ENCODE data around the gene ZSCAN16. TPM values are rescaled to one million over a fixed set of nuclear protein-coding genes. Genes with fewer than 3 reads are reported as not detected.

ZSCAN16 gene
- total and polyA plus RNA-seq, 2 of the 13 experiments (the other 11 are each of a cell fraction or from before 2014, with no cell fraction given): 5.7 to 12.7 TPM

DNA sequence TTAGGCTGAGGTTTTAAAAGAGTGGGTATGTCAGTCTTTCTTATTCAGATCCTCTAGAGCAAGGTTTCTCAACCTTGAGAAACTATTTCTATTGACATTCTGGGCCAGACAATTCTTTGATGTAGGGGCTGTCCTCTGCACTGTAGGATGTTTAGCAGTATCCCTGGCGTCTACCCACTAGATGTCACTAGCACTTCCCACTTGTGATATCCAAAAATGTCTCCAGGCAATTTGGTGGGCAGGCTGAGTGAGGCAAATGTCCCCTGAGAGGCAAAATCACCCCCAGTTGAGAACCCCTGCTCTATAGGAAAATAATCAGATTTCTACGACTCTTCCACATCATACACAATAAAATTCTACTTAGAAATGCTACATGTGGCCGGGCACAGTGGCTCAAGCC, 9.6 kb downstream of the ZSCAN16 start (continued):
- TF ChIP-seq ZSCAN5A (CRISPR knock-in tag; IDR thresholded peaks at IDR 0.05; ENCODE audit: borderline replicate concordance) (no peak), MBNL3 (CRISPR knock-in tag; conservative IDR thresholded peaks at IDR 0.05) (no peak), PATZ1 (CRISPR knock-in tag; IDR thresholded peaks at IDR 0.05) (0 out of 2 replicates have a peak, but pooled peaks have one; percentile 26), RARA (CRISPR knock-in tag; IDR thresholded peaks at IDR 0.05) (no peak), GMEB1 (CRISPR knock-in tag; IDR thresholded peaks at IDR 0.05; ENCODE audit: borderline replicate concordance) (no peak), SMC3 (IDR thresholded peaks at IDR 0.05; ENCODE audit: low read length) (0 out of 2 replicates have a peak, but pooled peaks have one; percentile 25), ZSCAN21 (CRISPR knock-in tag; IDR thresholded peaks at IDR 0.05; ENCODE audit: borderline replicate concordance) (no peak), GABPB1 (CRISPR knock-in tag; IDR thresholded peaks at IDR 0.05) (0 out of 2 replicates have a peak, but pooled peaks have one; percentile 21), TCF12 (IDR thresholded peaks at IDR 0.05) (no peak), TCF12 (CRISPR knock-in tag; IDR thresholded peaks at IDR 0.05) (no peak), KLF16 (CRISPR knock-in tag; IDR thresholded peaks at IDR 0.05) (peak in 1 of 2 experiments; percentile 49; a peak in 1 of 4 replicates), ZNF737 (CRISPR knock-in tag; IDR thresholded peaks at IDR 0.05; ENCODE audit: borderline replicate concordance) (no peak), YEATS2 (CRISPR knock-in tag; IDR thresholded peaks at IDR 0.05; ENCODE audit: borderline replicate concordance) (0 out of 2 replicates have a peak, but pooled peaks have one; percentile 23), MBD4 (IDR thresholded peaks at IDR 0.05; ENCODE audit: borderline replicate concordance, low read length) (no peak), EEA1 (CRISPR knock-in tag; IDR thresholded peaks at IDR 0.05; ENCODE audit: borderline replicate concordance) (no peak), XRCC5 (optimal IDR thresholded peaks at IDR 0.05; ENCODE audit: low read length) (peak; percentile 37), MYNN (CRISPR knock-in tag; IDR thresholded peaks at IDR 0.05; ENCODE audit: low read depth) (no peak), RFXANK (CRISPR knock-in tag; IDR thresholded peaks at IDR 0.05) (no peak)
- TF ChIP-seq, protein P1, sequence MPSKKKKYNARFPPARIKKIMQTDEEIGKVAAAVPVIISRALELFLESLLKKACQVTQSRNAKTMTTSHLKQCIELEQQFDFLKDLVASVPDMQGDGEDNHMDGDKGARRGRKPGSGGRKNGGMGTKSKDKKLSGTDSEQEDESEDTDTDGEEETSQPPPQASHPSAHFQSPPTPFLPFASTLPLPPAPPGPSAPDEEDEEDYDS (CRISPR knock-in tag; IDR thresholded peaks at IDR 0.05): no peak
- TF ChIP-seq, protein P2, sequence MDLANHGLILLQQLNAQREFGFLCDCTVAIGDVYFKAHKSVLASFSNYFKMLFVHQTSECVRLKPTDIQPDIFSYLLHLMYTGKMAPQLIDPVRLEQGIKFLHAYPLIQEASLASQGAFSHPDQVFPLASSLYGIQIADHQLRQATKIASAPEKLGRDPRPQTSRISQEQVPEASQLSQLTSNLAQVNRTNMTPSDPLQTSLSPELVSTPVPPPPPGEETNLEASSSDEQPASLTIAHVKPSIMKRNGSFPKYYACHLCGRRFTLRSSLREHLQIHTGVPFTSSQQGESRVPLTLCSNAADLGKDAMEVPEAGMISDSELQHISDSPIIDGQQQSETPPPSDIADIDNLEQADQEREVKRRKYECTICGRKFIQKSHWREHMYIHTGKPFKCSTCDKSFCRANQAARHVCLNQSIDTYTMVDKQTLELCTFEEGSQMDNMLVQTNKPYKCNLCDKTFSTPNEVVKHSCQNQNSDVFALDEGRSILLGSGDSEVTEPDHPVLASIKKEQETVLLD (CRISPR knock-in tag; IDR thresholded peaks at IDR 0.05; ENCODE audit: low read depth): no peak
- TF ChIP-seq, protein P3, sequence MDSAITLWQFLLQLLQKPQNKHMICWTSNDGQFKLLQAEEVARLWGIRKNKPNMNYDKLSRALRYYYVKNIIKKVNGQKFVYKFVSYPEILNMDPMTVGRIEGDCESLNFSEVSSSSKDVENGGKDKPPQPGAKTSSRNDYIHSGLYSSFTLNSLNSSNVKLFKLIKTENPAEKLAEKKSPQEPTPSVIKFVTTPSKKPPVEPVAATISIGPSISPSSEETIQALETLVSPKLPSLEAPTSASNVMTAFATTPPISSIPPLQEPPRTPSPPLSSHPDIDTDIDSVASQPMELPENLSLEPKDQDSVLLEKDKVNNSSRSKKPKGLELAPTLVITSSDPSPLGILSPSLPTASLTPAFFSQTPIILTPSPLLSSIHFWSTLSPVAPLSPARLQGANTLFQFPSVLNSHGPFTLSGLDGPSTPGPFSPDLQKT (CRISPR knock-in tag; IDR thresholded peaks at IDR 0.05; ENCODE audit: borderline replicate concordance): no peak
